Cardiac fibroblast (primary cell): ENCODE measurements around the gene GTPBP6.

Source experiments
- DNase-seq, 2 donors: peaks; one replicate each; pipeline versions ENCODE4 v3.0.0 to v3.0.0-alpha.2; 2010; ENCODE audit warnings: low read depth in 2 of 2
- H3K4me3 ChIP-seq, 2 donors: replicated peaks in 1 of 2; 1 replicate in 1 of 2; 2 replicates in 1 of 2; pipeline ENCODE4 v1.5.1; 2011; ENCODE audit warnings: low read depth in 2 of 2, low read length in 2 of 2, mild to moderate bottlenecking in 2 of 2, moderate library complexity in 1 of 2
- TF ChIP-seq, protein P1 (sequence below): IDR thresholded peaks from one replicate; pipeline ENCODE4 v1.5.1; 2011; ENCODE audit warnings: low read depth, mild to moderate bottlenecking, low read length, inconsistent platforms

Gene GTPBP6

DNA sequence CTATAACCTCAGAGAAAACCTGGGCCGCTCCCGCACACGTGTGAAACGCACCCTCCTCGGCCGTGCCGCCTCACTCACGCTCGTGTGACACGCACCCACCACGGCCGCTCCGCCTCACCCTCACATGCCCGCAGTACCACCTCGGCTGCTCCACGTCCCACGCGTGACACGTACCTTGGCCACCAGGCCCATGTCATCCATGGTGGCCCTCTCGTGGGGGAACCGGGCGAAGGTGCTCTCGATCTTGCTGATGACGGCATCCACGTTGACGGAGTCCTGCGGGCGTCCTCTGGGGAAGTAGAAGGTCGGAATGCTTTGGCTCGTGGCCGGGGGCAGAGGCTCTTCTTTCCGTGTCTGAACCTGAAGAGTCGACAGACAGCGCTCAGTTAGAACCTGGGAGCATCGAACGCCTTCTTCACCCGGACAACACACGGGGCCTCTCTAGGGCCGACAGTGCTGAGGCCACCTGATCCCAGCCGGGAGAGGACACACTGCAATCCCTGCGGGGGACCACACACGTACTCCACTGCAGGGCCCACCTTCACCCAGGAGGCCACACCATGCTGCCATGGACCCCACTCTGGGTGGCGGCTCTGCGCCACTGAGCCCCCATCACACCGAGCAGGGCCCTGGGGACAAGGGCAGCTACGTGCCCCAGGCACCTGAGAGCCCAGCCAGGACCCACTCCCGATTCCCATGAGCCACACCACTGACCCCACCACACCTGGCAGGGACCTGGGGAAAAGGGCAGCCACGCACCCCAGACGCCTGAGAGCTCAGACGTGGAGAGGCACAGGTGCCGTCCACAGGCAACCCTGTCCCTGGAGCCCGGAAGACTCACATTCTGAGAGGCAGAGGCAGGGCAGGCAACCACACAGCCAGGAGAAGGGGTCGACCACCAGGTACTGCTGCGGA, 42.9 kb upstream of the GTPBP6 start:
- no peak for DNase-seq
- TF ChIP-seq, protein P1, sequence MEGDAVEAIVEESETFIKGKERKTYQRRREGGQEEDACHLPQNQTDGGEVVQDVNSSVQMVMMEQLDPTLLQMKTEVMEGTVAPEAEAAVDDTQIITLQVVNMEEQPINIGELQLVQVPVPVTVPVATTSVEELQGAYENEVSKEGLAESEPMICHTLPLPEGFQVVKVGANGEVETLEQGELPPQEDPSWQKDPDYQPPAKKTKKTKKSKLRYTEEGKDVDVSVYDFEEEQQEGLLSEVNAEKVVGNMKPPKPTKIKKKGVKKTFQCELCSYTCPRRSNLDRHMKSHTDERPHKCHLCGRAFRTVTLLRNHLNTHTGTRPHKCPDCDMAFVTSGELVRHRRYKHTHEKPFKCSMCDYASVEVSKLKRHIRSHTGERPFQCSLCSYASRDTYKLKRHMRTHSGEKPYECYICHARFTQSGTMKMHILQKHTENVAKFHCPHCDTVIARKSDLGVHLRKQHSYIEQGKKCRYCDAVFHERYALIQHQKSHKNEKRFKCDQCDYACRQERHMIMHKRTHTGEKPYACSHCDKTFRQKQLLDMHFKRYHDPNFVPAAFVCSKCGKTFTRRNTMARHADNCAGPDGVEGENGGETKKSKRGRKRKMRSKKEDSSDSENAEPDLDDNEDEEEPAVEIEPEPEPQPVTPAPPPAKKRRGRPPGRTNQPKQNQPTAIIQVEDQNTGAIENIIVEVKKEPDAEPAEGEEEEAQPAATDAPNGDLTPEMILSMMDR: no peak
- H3K4me3 ChIP-seq: no peak overlapping the region

DNA sequence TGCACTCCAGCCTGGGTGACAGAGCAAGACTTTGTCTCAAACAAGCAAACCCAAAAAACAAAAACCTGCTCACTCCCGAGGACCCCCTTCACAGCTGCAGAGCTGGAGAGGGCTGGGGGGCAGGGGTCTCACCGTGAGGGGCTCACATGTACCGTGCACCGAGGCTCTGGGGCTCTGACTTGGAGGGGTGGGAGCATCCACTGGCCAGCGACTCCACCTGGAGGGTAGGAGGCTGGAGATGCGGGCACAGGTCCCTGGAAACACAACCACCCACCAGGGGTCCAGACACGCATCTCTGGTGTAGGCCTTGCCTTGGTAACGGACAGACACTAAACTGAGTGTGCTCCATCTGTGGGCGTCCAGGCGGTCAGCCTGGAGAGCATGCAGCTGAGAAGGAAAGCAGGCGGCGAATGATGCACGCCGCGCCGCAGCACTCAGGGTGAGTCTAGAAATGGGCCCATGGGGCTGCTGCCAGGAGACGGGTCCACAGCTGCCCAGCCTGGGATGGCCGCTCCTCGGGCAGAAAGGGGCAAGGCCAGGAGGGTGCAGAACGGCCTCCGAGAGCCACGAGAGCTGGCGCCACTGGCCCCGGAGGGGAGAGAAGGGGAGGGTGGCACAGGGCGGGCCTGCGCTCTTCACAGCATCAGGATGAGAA, 42.0 kb upstream of the GTPBP6 start:
- no peak for DNase-seq
- no peak overlapping the region for H3K4me3 ChIP-seq
- TF ChIP-seq, protein P1: no peak

DNA sequence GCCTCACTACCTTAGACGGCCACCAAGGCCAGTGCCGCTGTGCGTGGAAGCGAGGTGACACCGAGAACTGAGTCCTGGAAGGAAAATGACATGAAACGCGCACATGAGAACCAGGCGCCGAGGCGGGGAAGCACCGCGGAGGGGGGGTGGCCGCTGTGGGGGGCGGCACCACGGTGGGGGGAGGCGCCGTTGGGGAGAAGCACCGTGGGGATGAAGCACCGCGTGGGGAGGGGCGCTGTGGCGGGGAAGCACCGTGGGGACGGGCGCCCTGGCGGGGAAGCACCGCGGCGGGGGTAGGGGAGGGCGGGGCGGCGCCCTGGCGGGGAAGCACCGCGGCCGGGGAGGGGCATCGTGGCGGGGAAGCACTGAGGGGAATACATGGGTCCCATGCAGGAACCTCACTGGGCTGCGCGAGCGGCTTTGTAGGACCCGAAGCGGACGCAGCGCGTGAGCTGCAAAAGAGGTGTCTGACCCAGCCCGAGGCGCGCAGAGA, 40.1 kb upstream of the GTPBP6 start:
- TF ChIP-seq, protein P1: no peak
- H3K4me3 ChIP-seq: no peak overlapping the region
- no peak for DNase-seq

DNA sequence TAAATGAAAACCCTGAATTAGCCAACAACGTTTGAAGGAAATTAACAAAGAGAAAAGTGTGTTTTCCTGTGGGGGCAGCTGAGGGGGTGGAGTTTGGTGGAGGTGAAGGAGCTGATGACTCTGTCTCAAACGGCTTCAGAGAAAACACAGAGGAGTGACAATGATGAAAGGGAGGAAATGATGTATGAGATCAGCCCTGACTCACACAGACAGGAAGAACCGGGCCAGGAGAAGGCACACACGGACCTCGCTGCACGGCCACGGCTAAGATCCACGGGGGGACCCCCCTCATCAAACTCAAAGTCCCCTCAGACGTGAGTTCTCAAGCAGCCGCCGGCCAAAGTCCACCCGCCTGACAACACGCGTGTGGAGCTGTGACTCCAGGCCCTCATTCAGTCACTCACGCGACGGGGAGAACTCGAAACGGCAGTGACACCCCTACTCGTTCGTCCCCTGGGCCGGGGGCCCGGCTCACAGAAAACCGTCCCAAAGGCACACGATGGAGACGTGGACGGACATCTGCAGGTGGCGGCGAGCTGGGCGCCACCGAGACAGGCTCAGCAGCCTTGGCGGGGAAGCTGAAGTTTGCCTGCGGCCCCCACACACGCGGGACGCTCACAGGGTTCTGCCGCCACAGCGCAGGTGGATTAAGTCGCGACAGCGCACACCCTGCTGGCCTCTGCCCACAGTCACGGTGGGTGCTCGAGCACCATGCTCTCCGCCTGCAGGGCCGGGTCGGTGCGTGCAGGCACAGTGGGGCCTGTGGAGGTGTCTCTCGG, 39.3 kb upstream of the GTPBP6 start:
- H3K4me3 ChIP-seq: no peak overlapping the region
- TF ChIP-seq, protein P1: no peak
- peak; percentile 37 to 79 for DNase-seq

DNA sequence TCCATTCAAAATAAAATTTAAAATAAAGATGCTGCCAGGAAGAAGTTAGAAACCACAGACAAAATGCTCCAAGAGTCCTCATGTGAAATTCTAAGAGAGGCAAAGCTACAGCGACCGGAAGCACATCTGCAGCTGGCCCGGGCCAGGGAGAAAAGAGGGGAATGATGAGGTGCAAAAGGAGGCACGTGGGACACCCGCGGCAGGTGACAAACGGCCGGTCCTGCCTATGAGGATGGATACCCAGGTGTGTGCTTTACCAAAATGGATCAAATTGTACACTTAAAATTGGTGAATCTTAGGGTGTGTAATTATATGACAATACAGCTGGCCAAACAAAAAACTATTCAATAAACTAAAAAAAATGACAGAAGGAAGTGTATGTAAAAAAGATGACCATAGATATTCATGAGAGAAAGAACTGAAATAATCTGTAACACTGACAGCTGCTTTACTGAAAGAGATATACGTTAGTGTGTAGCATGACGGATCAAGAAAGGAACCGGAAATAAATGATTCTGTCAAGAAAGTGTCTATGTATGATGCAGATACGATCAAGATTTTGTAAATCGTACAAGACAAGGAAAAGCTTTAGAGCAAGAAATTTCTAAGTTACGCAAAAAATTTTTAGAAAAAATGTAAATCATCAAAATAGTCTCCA, 38.6 kb upstream of the GTPBP6 start:
- TF ChIP-seq, protein P1: no peak
- no peak for DNase-seq
- H3K4me3 ChIP-seq: no peak overlapping the region

DNA sequence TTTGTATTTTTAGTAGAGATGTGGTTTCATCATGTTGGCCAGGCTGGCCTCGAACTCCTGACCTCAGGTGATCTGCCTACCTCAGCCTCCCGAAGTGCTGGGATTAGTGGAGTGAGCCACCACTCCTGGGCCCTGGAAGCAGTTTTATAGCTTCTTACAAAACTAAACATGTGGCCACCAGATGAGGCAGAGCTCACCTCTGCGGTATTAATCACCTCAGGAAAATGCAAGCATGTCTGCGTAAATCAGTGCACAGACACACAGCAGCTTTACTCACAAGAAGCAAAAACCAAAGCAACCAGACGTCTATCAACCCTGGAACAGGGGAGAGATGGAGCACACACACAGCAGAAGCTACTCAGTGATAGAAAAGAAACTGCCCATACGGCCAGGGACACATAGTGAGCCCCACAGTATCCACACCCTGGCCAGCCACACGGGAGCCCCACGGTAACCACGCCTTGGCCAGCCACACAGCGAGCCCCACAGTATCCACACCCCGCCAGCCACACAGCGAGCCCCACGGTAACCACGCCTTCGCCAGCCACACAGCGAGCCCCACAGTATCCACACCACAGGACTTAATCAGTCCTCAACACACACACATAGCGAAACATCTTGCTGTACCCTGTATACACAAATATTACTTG, 37.9 kb upstream of the GTPBP6 start:
- DNase-seq: no peak
- TF ChIP-seq, protein P1: no peak
- no peak overlapping the region for H3K4me3 ChIP-seq
